HG03575 (cell line): ENCODE results near the gene CFAP58.

Experiments used
- ATAC-seq: cut with Tn5 transposase; IDR thresholded peaks from one replicate; pipeline ENCODE4 v1.9.1; 2021; ENCODE audit not compliant: unreplicated experiment, insufficient number of reproducible peaks, low FRiP score; ENCODE audit errors: extremely low read depth

CFAP58 gene

DNA sequence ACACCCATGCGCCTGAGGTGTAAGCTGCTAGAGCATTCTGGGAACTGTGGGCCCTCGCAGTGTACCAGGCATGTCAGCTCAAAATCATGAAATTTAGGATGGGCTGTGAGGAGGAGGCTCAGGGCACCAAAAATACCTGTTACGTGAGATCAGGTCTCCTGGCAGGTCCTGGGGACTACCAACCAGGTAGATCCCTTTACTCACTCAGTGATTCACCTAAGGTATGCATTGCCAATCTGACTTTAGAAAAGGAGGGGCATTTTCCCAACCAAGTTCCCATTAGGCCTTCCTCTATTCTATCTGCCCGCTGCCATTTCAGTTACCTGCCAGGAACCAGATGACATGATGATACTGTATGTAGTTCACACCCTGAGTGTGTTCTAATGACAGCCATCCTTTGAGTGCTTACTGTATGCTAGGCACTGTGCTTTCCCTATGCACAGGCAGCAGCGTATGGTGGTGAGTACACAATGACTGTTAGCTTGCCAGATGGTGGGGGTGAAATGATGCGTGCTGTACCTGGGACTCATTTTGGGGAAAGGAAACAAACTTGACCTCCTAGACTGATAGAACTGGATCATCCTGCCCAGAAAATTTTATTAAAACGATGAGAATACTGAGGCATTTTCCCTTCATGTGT is 62.0 kb downstream of the CFAP58 start:
- ATAC-seq = no peak

DNA sequence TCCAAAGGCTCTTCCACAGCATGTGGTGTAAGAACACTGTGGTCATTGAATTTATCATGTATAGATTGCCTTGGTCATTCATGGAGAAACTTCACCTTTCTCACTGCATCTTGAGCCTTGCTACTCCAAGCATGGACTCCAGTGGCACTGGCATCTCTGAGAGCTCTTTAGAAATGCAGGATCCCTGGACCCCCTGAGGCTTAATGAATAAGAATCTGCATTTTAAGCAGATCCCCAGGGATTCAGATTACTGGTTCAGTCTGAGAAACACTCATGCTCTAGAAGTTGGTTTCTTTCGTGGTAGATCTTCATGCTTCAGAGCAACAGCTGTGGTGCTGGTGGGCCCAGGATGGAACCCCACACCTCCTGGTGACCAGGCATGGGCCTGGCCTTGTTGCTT is 63.2 kb downstream of the CFAP58 start:
- ATAC-seq = no peak

DNA sequence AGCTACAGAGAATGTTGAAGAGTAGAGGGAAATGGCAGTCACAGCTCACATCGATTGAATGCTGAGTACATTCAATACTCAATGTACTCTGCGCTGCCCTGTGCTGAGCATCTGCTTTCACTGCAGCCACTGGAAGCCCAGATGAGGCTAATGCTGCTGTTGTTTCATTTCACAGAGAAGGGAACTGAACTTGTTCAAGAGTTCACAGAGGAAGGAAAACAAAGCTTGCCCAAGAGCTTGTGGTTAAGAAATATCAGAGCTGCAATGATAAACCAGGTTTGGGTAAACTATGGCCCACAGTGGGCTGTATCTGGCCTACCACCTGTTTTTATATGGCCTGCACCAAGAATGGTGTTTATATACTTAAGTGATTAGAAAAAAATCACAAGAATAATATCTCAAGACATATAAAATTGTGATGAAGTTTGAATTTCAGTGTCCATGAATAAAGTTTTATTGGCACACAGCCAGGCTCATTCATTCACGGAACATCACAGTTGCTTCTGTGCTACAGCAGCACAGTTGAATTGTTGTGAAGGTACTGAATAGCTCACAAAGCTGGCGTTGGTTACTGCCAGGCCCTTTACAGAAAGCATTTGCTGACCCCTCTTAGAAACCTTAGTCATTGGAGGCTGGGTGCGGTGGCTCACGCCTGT is 64.1 kb downstream of the CFAP58 start:
- ATAC-seq = no peak

DNA sequence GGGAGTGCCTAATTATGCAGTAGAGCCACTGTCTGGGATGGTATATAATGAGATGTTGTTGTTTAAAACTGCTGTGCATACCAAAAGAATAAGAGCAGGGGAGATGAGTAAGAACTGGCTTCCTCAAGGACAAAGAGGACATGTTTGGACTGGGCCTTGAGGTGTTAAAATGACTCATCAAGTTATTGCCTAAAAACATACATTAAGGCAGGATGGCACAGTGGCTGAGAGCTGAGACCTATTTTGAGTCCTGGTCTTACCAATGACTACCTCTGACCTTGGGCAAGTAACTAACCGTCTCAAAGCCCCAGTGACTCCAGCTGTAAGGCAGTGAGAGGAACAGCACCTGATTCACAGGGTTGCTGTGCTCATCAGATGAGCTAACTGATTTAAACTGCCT is 71.1 kb downstream of the CFAP58 start:
- peak; percentile 94 for ATAC-seq

DNA sequence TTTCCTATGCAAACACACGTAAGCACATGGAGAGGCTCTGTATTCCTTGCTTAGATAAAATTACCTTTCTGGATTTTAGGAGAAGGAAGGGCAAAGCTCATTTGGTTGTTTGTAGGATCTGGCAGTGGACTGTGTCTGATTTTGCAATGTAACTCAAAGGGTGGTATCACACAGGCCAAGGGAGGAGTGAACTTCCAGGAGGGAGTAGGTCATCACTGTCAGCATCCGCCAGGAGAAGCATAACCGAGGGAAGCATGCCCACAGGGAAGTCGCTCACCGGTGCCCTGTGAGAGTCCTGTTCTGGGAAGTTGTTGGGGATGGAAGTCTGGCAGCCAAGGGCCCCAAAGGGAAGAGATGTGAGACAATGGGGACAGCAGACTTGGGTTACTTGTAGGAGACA is 74.4 kb downstream of the CFAP58 start:
- no peak for ATAC-seq

DNA sequence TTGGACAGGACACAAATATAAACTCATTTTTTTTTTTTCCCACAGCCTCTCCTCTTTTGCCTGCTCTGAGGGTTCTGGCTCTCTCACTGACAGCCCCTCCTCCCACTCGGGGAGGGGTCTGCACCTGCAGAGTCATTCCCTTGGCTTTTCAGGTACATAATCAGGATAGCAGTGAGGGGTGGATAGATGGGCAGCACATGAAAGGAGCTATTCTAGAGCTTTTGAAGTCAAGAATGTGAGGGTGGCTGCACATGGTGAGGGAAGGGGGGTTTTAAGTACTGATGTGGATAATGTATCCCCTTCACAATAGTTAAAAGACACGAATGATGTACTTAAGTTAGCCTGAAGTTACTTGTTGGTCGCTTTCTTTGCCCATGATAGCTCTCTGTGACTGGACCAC is 76.2 kb downstream of the CFAP58 start:
- ATAC-seq = no peak

DNA sequence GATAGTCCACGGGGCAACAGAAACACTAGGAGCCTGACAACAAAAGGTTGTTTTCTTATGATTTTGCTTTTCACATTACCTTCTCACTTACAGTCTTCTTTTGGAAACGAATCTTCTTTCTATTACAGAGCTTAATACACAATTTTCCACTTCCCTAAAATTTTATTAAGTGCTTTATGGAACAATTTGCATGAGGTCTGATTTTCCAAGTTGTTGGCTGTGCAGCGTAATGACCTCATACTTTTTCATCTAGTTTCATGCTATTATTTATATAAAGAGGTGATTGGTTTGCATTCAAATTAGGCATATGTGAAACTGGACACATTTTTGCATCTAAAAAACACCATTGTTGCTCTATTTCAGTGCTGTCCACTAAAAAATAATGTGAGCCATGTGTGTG is 76.7 kb downstream of the CFAP58 start:
- ATAC-seq = no peak

DNA sequence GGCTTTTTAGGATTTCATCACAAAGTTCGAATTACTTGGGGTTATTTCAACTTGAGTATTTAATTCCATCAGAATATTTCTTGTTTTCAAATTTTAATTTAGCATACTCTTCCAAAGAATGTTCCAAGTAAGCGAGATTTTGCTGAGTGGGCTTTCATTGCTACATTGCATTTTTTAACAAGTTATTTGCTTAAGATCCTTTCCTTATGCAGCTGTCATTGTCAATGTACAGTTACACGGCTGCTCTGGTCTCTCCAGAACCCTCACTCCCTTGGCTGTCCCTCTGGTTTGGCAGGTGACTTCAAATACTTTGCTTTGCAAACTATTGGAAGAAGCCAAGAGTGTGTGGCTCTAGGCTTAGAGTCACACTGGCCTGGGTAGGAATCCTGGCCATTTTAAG is 80.0 kb downstream of the CFAP58 start:
- no peak for ATAC-seq

DNA sequence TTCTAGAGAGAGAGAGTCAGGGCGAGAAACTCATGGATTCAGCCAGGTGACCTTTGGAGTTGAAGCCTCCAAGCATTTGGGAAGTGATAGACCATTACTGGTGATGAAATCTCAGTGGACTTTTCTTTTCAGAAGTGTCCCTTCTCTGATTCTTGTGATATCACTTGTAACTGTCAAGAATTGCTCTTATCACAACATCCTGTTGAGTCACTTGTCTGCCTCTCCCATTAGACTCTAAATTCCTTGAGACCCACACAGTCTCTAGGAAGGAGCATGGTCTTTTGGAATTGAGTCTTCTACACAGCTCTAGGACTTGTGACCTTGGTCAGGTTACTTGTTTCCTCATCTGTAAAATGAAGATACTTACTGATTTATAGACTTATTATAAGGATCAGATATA is 81.0 kb downstream of the CFAP58 start:
- ATAC-seq = no peak

DNA sequence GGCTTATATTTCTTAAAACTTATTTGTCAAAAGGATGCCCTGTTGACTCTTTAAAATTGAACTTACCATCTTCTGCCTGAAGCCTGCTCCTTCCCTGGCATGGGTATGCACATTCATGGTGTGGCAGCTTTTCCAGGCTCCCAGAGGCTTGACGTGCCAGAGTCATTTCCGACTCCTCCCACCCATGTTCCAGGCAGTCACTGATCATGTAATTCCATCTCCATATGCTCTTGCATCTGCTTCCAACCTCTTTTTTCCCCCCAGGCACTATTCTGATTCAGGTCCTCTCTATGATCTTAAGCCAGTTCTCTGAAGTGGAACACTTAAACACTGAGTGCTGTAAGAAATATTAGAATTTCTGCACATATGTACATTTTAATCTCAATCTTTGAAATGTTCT is 82.2 kb downstream of the CFAP58 start:
- ATAC-seq = no peak

DNA sequence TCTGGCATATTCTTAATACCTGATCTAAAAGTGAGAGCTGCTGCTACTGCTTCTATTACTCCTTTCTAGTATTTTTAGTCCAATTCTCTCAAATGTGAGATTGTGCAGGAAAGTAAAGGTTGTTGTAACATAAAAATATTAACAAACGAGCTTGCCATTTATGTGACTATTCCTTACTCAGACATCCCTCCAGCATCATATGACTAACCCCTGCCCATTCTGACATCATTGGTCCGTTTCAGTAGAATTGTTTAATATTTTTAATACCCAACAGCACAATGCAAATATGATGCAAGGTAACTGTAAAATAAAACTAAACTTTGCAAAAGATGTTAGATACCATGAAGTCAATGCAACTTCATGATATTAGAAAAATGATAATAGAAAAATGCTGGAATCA is 83.6 kb downstream of the CFAP58 start:
- no peak for ATAC-seq

DNA sequence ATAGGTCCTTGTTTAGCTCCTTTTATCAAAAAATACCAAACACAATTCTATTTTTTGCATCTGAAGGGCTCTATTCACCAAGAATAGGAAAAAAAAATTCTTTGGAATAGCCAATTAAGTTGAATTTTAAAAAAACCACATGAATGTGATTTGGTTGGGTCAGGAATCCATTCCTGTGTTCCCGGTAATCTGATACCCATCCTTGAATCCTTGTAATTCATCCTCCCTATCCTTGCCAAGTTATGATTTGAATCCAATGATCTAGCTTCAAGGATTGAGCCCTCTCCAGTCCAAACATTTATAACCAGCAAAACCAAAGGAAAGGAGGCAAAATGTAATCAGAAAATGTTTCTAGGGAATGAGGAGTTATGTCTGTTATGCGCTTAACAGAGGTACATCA is 86.6 kb downstream of the CFAP58 start:
- ATAC-seq = no peak

DNA sequence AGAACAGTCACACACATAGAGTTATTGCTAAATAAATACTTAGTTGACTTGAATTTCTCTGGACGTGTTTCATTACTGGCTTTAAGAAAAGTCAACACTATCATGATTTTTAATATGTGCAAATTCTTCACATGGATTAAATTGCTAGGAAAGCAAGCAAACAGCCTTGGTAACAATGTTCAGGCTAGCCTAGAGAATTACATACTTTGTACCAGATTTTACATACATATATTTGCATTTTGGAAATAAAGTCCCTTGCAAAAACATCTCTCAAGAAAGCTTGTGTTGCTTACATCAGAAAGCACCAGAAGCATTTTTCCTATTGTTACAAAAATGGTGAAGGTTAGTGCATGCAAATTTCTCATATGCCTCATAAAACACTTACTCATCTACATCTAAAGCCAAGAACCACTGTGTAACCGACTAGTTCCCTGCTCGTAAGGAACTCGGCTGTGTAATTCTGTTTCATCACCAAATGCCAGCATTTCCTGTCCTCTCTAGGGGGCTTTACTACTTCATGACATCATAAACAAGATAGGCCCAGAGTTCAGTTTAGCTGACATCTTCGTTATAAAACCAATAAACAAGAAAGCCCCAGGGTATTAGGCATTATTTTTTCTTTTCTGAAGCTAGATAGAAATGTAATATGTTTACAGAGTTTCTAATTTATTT is 87.8 kb downstream of the CFAP58 start:
- no peak for ATAC-seq

DNA sequence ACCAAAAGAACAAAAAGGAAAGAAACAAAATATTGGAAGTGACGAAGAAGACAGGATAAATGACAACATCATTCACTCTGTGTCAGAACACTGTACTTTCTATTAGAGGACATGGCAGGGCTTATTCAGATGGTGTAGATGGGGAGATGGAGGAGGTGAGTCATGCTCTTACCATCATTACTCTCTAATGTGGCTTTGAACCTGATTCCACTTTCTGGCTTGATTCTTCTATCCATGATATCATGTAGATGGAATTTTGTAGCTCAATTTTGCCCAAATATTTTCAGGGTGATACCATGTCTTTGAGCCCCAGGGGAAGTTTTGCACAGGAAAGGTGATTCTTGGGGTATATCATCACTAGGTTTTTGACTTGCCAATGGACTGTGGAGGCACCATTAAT is 91.7 kb downstream of the CFAP58 start:
- no peak for ATAC-seq

DNA sequence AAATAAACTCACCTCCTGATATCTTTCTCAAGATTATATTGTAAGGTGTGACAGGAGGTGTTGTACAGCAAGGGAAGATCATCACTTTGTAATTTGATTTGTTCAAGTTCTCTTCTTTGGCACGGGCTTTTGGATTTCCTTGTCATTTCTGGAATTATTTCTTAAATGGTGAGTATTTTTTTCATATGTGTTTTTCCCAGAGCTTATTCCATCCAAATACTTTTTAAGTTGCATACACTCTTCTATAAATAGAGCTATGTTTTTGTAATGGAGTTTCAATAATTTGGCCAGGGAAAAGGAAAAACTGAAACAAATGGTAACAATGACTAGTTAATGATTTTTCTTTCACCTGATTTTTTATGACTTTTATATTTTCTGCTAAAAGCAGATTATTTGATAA is 92.5 kb downstream of the CFAP58 start:
- ATAC-seq = no peak

DNA sequence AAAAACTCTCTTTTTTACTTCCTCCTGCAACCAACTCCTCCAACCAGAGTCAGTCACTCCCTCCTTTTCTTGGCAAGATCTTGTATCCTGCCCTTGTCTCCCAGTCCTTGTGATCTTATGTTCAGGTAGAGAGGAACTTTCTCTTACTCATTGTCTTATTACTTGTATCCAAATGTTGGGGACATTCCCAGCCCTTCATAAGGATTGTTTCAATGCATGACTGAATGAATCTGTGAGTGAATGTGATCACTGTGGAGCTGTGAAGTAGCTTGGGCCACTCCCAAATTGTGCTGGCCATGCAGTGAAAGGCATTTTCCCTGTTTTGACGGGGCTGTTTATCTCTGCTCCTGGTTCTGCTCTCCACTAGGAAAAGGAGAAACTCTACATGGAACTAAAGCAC is 93.7 kb downstream of the CFAP58 start:
- no peak for ATAC-seq

DNA sequence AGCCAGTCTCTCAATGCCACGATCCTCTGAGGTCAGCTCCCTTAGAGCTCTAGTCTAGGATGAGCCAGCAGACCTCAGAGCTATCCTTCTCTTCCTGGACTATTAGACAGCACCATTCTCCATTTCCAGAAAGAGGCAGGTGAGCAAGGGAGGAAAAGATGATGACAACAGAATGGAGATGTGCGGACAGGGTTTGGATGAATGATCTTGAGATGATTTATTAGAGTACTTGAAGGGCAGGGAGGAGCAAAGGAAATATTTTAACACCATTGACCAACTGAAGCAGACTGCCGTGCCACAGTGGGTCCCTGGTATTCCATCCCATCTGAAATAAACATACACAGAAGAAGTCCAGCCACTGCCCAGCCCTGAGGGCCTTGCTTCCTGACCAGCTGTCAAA is 94.3 kb downstream of the CFAP58 start:
- ATAC-seq = no peak

DNA sequence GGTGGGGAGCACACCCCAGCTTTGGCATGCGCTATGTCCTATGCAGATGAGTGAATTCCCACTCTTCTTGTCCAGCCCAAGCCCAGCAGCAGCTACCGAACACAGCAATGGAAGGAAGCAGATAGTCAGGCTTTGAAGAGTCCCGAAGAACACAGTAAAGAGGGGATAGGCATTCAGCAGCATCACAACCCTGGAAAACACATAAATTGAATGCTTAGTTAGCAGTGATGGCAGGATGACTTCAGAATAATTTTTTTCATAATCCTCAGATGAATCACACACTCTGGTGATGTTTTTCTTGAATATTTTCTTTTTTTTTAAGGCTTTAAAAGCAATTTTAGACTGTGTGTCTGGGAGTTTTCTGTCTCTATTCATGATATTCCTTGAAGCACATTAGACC is 95.8 kb downstream of the CFAP58 start:
- no peak for ATAC-seq

DNA sequence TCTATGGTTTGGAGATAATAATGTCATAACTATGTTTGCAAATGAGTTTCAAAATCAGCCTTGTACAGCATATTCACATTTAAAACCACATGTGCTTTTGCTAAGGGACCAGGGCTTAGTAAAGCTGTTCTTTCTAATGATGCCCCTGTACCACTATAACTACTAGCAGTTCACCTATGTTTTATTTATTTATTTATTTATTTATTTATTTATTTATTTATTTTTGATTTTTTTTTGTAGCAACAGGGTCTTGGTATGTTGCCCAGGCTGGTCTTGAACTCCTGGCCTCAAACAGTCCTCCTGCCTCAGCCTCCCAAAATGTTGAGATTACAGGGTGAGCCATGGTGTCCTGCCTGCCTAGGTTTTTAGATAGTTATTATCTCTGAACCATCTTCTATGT is 96.9 kb downstream of the CFAP58 start:
- ATAC-seq = no peak

DNA sequence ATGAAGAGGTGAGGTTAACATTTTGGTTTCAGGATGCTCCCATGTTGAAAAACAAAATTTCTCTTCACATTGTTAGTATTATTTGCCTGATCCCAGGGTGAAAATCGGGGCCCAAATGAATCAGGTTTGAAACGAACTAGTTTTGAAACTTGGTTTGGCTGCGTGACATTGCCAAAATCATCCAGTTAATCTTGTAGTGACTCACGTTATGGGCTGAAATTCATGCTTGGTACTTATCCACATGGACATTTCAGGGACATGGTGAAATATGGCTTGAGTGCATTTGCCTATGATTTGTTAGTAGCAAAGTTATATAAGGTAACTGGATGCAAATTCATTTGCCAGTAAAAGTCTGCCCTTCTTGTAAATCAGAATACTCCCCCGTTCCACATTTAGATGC is 97.3 kb downstream of the CFAP58 start:
- no peak for ATAC-seq

DNA sequence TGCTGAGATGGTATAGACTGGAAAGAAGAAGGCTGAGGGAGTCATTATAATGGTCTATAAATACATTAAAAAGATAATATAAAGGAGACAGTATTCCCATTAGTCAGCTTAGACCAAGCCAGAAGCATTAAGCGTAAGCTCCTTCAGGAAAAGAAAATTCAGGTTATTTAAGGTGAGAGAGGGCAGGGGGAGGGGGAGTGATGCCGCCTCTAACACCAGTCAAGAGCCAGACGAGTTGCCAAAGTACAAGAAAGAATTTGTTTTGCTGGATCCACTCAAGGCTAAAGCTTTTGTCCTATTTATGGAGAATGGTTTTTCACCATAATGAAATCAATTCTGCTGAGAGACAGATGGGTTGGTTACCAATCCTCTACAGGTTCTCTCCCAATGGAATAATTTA is 99.3 kb downstream of the CFAP58 start:
- ATAC-seq = no peak
